SJCRH30 (cell line): ENCODE measurements around the gene IPO13. TPM values are rescaled to one million over a fixed set of nuclear protein-coding genes. Genes with fewer than 3 reads are reported as not detected.

ENCODE experiments used
- total RNA-seq: library from RNA; depleted of rRNA; stranded (reverse); fragments of >200 nt; shearing (Covaris generic); gene quantifications from 2 replicates; pipeline ENCODE4 v1.2.3, GENCODE V29; 2014; rRNA removed

Gene IPO13
- total RNA-seq, 1 experiment from 2014 or later, result 17.7 TPM

Other genes with a start within 250 kb of the IPO13 start
- gene ST3GAL3, start 239.4 kb upstream of the IPO13 start, total RNA-seq, result 6.9 and 10.5 TPM in 2 replicates
- gene ARTN, start 13.1 kb upstream of the IPO13 start, total RNA-seq, result 2.8 and 3.0 TPM in 2 replicates
- 45.4 and 47.9 TPM in 2 replicates for gene DPH2, start 23.1 kb downstream of the IPO13 start, total RNA-seq
- gene ATP6V0B, start 28.0 kb downstream of the IPO13 start, total RNA-seq, result 89.7 and 109 TPM in 2 replicates
- gene B4GALT2, start 32.3 kb downstream of the IPO13 start, total RNA-seq, result 65.9 and 67.4 TPM in 2 replicates
- 0.85 and 1.6 TPM in 2 replicates for gene CCDC24, start 44.6 kb downstream of the IPO13 start, total RNA-seq
- gene SLC6A9, start 84.5 kb downstream of the IPO13 start, total RNA-seq, result 0.51 and 0.63 TPM in 2 replicates
- not detected in 2 replicates for gene KLF17, start 171.9 kb downstream of the IPO13 start, total RNA-seq
- gene KLF18, start 194.7 kb downstream of the IPO13 start, total RNA-seq, result 0.05 TPM in 1 of 2 replicates, not detected in the other